Amniotic stem cell (primary cell): ENCODE results near the gene B4GALT2.

Source experiments
- DNase-seq: peaks from one replicate; lab custom pipeline; 2025; lab: John Stamatoyannopoulos, UW

Gene B4GALT2

DNA sequence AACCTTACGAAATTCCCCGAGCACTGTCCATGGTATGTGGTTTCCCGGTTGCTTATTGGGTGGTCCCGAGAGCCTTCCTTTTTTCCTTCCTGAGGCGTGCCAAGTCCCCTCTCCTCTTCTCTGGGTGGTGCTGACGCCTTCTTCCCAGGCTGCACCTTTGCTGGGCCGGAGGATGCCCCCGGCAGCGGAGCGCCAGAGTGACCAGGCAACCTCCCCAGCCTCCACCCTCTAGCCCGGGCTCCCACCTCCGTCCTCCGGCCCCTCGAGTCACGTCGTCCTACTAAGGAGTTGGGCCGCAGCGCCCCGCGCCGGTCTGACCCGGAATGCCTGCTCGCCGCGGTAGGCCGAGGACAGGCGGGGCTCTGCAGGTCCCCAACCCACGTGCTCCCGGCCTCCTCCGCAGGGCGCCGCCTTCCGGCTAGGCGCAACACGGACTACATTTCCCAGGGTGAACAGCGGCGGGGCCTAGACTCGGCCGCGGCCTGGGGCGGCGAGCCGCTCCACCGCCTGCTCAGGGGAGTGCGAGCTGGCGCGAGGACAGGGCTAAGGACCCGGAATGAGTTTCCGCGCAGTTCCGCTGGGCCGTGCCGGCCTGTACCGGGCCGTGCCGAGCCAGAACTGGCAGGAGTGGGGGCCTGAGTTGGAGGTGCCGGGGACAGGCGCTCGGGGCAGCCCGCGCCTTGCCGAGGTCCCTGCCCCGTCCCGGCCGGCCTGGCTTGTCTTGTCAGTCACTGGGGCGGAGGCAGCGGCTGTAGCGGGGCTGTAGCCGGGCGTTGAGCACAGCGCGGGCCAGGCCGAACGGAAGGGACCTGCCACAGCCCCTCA is 32.6 kb upstream of the B4GALT2 start, which contains the start of gene IPO13:
IPO13 (plus strand) TSS at position 715 of the 825 bp plus-strand sequence. CDS start 651 bp downstream, outside the sequence.
- peak; percentile 85 for DNase-seq

DNA sequence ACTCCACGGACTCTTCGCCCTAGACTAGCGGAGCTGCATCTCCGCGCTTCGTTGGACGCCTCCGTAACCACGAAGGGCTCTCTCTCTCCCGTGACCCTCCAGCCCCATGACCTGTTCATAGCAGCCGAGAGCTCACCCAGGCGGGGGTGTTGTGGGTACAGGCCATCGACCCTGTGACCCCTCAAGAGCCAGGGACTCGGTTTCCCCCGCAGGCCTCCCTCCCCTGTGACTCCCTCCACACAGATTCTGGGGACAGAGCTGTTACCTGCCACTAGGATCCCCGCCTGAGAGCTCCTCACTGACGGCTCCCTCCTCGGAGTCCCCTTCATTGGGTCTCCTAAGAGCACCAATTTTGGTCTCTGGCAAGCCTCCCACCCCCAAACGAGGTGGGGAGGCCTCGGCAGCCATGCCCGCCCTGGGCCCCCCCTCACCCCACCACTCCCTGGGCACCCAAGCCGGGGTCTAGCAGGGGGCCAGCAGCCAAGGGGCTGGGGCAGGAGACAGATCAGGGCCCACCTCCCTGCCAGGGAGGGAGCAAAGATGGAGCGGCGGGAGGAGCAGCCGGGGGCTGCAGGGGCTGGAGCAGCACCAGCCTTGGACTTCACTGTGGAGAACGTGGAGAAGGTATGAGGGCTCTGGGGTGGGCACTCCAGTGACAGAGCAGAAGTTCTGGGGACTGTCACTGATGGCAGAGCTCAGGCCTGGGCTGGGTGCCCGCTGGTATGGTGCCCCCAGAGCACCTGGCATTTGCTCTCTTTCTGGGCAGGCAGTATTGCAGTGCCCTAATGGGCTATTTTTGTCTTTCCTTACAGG is 31.7 kb upstream of the B4GALT2 start:
- no peak for DNase-seq

DNA sequence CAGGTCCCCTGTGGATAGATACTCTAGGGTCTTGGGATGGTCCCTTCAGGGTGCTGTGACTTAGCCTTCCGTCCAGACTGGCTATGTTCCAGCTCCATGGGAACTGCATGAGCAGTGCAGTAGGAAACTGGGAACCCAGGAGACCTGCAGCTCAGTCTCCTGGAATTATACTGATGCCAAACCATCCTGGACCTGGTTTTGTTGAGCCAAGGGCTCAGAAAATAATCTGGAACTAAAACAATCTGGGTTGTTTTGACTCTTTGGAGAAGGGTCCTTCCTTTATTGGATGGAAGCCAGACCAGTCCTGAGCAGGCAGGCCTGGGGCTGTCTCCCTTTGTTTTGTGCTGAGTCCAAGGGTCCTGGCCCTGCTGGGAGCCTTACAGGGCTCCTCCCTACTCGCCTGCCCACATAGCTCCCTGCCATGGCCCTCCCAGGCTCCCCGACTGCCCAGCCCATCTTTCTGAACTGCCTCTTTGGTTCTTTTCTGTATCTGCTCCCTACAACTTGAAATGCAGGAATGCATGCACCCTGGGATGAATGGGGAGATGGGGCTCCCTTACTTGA is 31.1 kb upstream of the B4GALT2 start:
- DNase-seq = no peak

DNA sequence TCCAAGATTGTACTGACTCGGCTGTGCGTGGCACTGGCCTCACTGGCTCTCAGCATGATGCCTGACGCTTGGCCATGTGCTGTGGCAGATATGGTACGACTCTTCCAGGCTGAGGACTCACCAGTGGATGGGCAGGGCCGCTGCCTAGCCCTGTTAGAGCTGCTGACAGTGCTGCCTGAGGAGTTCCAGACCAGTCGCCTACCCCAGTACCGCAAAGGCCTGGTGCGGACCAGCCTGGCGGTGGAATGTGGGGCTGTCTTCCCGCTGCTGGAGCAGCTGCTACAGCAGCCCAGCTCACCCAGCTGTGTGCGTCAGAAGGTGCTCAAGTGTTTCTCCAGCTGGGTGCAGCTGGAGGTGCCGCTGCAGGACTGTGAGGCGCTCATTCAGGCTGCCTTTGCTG is 29.3 kb upstream of the B4GALT2 start:
- DNase-seq = no peak

DNA sequence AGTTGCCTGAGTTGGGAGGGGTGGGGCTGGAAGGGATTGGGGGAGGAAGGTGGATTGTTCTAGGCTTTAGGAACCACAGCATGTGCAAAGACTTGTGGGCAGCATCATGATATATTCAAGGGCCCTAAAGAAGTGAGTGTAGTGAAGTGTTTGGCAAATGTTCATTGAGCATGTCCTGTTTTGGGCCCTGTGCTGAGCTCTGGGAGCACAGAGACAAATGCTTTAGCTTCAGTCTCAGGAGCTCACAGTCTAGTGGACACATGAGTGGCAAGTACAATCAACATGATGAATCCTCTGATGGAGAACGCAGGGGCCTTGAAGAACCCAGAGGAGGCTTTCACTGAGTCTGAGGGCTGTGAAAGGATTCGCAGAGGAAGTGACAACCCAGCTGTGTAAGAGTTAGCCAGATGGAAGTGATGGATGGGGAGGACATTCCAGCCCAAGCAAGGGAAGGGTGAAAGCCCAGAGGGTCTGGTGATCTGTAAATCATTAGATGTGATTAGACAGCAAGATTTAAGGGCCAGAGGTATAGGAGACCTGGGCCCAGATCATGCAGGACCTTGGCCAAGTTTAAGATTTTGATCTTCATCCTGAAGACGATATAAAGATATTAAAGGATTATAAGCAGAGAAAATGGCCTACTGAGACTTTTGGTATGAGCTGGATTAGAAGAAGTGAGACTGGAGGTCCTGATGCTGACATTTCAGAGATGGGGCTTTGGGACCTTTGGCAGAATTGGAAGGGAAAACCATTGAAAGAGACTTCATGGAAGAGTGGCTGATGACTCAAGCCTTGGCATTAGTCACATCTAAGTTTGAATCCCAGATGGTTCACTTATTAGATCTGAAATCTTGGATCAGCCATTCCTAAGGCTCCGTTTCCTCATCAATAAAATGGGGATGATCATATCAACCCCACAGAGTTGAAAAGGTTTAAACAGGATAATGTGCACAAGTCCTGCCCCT is 27.7 kb upstream of the B4GALT2 start:
- DNase-seq = no peak

DNA sequence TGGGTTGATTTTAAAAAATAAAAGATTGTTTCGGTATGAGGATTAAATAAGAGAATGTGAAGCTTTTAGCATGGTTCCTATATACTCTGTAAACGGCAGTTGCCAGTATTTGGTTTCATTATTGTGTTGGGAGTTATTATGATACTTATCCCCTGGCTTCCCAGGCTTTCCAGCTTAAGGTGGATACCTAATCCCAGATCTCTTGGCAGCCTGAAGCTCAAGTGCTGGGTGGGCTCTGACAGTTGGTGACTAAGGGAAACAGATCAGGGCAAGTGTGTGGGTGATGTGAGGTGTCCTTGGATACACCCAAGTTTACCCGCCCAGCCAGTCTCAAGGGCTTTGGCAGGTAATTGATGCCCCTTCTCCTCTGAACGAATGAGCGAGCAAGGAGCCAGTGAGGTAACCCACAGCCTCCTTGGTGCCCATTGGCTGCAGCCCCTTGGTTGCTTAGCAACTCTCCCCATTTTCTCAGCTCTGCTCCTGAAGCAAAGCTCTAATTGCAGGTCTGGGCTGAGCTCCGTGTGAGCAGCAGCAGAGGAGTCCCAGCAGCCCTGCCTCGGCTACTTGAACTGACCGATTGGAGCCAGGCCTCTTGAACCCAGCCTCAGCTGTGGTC is 26.2 kb upstream of the B4GALT2 start:
- no peak for DNase-seq

DNA sequence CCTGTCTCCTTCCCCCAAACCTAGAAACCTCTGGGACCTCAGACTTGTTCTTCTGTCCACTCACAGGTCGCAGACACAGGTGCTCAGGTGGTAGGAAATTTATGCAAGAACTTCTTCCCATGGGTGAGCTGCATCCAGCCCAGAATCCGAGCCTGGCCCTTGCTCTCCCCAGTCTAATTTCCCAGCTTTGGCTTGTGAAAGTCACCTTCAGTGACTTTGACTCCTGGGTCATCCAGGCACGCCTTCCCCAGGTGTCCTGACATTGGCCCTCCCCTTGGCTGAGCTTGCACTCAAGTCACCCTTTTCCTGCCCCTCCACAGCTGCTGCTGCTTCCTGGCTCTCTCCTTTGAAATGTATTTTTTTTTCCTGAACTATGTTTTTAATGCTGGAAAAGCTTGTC is 25.6 kb upstream of the B4GALT2 start:
- DNase-seq = no peak

DNA sequence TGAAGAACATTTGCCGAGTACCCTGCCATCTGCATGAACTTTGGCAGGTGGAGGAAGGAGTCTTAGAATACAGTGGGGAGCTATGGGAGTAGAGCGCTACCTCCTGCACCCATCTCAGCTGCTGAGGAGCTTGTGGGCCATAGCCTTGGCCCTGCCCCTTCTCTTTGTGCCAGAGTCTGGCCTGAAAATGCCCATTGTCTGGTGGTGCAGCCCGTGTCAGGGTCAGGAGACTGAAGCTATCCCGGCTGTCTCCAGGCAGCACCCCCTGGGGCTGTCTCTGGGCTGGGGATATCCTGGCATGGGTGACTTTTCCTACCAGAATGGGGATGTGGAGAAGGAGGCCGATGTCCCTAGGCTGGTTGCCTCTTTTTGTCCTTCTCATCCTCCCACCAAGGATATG is 25.0 kb upstream of the B4GALT2 start:
- no peak for DNase-seq

DNA sequence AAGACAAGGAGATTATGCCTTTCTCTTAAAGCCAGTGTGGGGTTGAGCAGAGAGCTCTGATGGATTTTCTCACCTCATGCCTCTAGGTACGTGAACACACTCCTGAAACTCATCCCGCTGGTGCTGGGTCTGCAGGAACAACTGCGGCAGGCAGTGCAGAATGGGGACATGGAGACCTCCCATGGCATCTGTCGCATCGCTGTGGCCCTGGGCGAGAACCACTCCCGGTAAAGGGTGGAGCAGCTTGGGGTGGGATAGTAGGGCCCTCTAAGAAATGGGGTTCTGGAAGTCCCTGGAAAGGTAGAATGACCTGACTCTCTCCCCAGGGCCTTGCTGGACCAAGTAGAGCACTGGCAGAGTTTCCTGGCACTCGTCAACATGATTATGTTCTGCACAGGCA is 22.8 kb upstream of the B4GALT2 start:
- no peak for DNase-seq

DNA sequence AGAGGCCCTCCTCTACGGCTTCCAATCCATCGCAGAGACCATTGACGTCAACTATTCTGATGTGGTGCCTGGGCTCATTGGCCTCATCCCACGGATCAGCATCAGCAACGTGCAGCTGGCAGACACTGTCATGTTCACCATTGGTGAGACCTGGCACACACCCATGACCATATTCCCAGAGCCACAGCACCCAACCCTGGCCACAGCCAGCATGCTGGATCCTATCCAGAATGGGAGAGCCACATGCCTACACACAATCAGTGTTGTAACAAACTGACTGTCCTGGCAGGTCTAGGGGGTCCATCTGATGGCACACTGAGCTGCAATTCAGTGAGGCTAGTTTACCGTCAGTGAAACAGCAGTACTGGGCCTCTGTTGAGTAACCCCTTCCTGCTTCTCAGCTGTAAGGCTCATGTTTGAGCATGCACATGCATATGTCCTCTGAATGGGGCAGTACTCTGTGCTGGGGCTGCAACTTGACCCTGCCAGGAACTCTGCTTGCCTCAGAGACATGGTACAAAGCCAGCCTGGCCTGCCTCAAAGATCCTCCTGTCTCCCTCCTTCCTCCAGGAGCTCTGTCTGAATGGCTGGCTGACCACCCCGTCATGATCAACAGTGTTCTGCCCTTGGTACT is 21.5 kb upstream of the B4GALT2 start:
- DNase-seq = no peak

DNA sequence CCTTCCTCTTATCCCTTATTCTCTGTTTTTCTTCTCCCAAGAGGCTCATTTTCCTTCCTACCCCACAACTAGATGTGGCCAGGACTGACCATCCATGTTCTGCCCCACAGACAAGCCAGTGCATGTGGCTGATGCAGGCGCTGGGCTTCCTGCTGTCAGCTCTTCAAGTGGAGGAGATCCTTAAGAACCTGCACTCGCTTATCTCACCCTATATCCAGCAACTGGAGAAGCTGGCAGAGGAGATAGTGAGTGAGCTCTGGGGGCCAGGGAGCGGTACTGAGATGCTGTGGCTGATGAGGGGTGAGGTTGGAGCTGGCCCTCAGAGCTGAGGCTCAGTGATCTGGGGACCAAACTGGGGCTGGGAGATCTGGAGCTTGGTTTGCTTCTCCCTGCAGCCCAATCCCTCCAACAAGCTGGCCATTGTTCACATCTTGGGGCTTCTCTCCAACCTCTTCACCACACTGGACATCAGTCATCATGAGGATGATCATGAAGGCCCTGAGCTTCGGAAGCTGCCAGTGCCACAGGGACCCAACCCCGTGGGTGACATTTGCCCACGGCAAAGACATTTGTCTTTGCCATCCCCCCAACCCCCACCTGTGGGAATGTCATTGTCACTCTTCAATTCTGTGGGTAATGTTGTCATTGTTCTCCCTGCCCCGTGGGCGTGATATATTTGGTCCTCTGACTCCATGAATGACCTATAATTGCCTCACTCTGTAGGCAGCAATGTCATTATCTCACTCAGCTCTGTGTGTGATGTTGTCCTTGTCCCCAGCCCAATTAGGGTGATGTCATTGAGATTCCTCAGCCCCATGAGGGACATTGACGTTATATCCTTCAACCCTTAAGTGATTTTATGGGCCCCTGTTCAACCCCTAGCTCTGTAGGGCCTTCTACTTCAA is 20.4 kb upstream of the B4GALT2 start:
- DNase-seq = no peak

DNA sequence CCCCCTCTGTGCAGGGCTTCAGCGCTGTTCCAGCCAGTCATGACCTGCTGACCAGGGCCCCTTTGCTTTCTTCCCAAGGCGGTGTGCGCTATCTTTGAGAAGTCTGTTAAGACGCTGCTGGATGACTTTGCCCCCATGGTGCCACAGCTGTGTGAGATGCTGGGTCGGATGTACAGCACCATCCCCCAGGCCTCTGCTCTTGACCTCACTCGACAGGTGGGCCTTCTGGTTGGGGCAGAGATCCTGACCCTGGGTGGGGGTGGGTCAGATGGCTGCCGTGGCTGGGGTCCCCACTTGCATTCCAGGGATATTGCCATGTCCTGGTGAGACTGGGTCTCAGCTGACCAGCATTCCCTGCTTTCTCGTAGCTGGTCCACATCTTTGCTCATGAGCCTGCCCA is 18.2 kb upstream of the B4GALT2 start:
- DNase-seq = no peak

DNA sequence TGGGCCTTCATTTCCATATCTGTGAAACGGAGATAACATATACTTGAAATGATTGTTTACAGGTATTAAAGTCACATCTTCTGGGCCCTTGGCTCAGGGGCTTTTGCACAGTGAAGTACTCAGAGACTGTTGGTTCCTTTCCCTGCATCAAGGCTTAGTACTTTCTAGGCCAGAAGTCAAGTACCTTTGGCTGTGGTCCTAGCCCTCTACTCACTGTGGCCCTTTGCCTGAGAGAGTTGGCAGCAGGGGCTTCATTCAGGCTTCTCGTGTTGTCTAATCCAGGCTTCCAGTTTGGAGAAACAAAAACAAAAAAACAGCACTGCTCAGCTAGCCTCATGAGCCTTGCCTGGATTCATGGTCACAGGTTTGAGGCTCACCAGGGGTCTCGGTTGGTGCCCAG is 17.3 kb upstream of the B4GALT2 start:
- DNase-seq = no peak

DNA sequence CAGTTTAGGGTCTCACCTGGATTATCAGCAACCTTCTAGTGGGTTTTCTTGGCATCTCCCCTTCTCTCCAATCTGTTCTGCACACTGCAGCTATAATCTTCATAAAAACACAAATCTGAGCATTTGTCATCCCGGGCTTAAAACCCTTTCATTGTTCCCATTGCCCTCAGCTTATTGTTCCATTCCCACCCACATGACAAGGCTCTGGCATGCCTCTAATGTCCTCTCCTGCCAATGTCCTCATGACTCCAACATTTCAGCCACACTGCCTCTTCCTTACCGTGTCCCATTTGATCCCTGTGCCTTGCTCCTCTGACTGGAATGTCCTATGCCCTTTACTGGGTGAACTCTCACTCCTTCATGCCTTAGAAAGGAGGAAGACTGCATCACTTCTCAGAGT is 16.7 kb upstream of the B4GALT2 start:
- no peak for DNase-seq

DNA sequence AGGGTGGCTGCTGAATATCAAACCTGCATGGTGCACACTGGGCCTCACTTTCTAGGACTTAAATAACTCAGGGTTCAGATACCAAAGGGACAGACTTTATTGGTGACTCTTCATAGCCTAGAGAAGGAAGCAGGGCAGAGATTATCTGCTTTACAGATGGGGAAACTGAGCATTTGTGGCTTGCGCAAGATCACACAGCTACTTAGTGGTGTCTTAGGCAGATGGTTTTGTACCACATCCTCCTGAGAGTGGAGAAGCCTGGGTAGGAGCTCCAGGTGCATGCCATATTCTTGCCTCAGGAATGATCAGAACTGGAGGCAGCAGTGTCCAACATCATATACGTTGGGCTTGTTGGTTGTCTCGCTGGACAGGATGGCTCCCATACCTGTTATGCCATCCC is 16.0 kb upstream of the B4GALT2 start:
- DNase-seq = no peak

DNA sequence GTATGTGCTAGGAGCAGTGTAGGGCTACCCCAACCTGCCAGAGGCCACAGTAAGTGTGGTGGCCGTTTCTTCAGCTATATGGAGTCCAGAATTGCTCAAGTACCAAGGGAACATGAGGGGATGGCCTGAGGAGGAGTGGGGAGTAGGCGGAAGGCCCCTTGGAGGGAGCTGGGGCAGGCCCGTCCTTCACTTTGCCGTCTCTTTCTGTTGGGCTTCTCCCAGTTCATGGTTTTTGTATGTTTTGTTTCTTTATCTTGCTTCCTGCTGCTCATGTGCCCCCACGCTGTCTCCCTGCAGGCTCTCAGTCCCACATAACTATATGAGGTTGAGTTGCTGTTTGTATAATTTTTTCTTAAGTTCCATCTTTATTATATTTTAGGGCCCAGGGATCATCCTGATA is 15.1 kb upstream of the B4GALT2 start:
- DNase-seq = no peak

DNA sequence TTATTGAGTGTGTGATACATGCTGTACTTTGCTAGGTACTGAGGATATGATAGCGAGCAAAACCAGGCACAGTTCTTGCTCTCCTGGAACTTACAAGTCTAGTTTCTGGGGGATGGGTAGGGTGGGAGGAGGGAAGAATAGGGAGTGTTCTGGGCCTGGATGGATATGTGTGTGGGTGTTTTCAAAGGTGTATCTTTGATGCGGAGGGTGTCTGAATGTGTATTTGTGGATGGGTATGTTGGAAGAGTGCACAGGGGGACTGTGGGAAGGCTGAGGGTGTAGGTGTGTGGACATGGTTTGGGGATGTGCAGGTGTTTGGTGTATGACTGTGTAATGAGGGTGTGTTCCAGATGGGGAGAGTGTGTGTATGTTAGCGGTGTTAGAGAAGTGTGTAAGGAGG is 13.7 kb upstream of the B4GALT2 start:
- no peak for DNase-seq

DNA sequence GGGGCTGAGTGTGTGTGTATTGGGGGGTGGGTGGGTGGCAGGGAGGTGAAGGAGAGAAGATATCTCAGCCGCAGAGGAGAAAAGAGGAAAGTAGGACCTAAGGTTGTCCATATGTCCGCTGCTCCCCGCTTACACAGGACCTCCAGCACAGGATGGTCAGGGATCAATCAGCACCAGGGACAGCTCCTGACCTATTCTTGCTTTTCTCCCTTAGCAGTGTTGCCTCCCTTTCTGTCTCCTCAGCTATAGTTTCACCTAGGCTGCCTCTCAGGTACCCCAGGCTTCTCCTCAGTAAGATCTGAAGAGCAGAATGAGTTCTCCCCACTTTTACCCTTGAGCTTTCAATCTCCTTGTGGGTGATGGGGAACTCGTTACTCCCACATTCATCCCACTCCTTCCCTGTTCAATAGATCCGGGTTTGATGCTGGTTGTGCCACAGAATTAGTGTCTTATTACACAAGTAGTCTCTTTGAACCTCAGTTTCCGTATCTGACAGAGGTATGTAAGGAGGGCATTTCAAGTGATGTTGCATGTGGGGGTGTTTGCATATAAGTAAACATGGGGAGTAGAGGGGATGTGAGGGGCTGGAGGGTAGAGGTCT is 10.6 kb upstream of the B4GALT2 start:
- no peak for DNase-seq

DNA sequence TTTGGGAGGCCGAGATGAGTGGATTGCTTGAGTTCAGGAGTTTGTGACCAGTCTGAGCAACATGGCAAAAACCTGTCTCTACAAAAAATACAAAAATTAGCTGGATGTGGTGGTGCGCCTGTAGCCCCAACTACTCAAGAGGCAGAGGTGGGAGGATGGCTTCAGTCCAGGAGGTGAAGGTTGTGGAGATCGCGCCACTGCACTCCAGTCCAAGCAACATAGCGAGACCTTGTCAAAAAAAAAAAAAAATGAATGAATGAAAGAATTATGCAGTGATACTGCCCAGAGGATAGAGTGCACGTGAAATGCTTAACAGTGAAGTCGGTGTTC is 9.6 kb upstream of the B4GALT2 start:
- no peak for DNase-seq
